ENCODE measurements around the gene MRPL41. TPM values are rescaled to one million over a fixed set of nuclear protein-coding genes. Genes with fewer than 3 reads are reported as not detected.
"Not testable (repeated sequence)": the region's sequence is repeated elsewhere in the genome, so short reads cannot be mapped to it uniquely, and the experiment has no call there.

MRPL41 gene
- 15.6 TPM for total RNA-seq

DNA sequence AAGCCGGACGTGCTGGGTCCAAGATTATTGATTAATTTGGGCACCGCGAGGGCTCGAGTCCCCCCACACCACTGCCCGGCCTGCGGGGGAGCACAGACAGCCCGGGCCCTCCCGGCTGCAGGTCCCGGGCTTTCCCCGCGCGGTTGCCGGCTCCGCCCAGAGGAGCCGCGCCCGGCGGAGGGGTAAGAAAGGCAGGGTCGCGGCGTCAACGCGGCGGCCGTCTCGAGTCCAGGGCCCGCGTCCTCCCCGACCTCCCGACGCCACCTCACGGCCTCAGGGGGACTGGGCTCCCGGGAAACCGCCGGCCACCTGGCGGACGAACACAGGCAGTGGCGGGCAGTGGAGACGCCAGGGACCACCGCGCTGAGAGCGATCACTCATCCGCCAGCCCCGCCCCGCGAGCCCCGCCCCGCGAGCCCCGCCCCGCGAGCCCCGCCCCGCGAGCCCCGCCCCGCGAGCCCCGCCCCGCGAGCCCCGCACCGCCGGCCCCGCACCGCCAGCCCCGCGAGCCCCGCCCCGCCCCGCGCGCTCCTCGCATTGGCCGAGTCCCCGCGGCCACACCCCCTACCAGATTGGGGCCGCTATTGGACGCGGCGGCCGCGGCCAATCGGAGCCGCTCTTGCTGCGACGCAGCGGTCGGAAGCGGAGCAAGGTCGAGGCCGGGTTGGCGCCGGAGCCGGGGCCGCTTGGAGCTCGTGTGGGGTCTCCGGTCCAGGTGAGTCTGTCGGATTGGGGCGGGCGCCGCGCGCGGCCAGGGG lies at the start of gene MRPL41:
MRPL41 (plus strand) TSS at position 616 of the 758 bp plus-strand sequence. CDS start 203 bp downstream, outside the sequence.
- no peaks in the 10 kb centered on the region for H3K9me3 ChIP-seq (ENCODE audit: low read depth, low read length)
- no peaks in the 10 kb centered on the region for H3K27me3 ChIP-seq (ENCODE audit: insufficient read depth, low read length)
- peak within 1 kb of the TSS; percentile 57 for H3K4me3 ChIP-seq (ENCODE audit: low read length)
- H3K4me1 ChIP-seq (ENCODE audit: insufficient read depth, low read length) = peaks cover 22% of the 10 kb centered on the region

DNA sequence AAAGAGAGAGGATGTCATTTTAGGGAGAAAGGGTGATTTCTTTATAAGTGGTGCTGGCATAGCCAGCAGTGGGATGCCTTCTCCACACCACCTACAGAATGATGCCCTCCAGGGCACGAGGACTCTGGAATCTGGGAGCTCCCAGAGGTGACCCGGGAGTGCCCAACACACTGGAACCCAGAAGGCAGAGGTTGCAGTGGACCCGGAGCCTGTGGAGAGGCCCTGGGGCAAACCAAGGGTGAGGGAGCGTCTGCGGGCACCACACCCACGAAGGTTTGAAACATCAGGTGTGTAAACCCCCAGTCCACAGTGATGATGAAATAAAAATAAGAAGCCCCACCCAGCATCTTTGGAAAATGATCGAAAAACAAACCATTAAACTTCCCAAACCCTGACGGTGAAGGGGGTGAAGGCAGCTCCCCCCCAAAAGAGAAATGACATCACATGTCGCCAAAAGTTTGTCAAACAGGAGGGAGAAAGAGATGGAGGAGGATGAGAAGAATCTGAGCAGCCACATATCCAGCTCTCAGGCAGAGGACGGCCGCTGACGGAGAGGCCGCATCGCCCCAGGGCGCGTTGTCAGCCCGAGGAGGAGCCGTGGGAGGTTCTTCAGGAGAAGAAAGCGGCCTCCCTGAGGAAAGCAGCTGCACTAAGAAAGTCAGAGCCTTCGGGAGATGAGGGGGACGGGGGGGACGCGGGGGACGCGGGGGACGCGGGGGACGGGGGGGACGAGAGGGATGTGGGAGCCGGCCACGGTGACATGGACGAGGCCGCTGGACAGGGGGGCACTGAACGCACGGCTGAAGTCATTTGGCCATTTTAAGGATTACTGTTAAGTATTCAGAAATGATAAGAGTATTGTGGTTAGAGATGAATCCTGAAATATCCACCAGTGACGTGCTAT lies 49.4 kb upstream of the MRPL41 start:
- no peaks in the 10 kb centered on the region for H3K27me3 ChIP-seq (ENCODE audit: insufficient read depth, low read length)
- no peak overlapping the region for H3K4me3 ChIP-seq (ENCODE audit: low read length)
- H3K9me3 ChIP-seq (ENCODE audit: low read depth, low read length) = no peaks in the 10 kb centered on the region
- no peaks in the 10 kb centered on the region for H3K4me1 ChIP-seq (ENCODE audit: insufficient read depth, low read length)

DNA sequence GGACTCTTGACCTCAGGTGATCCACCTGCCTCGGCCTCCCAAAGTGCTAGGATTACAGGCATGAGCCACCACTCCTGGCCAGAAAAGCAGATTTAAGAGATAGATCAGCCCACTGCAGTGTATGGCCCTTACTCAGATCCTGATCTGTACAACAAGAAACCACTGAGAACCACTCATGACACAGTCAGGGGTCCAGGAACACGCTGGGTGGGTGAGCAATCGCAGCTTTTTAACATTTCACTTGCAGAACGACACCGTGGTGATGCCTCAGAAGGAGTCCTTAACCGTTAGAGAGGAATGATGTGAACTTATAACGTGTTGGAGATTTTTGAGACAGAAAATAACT lies 47.3 kb upstream of the MRPL41 start:
- no peaks in the 10 kb centered on the region for H3K27me3 ChIP-seq (ENCODE audit: insufficient read depth, low read length)
- H3K9me3 ChIP-seq (ENCODE audit: low read depth, low read length) = no peaks in the 10 kb centered on the region
- no peak overlapping the region for H3K4me3 ChIP-seq (ENCODE audit: low read length)
- no peaks in the 10 kb centered on the region for H3K4me1 ChIP-seq (ENCODE audit: insufficient read depth, low read length)

DNA sequence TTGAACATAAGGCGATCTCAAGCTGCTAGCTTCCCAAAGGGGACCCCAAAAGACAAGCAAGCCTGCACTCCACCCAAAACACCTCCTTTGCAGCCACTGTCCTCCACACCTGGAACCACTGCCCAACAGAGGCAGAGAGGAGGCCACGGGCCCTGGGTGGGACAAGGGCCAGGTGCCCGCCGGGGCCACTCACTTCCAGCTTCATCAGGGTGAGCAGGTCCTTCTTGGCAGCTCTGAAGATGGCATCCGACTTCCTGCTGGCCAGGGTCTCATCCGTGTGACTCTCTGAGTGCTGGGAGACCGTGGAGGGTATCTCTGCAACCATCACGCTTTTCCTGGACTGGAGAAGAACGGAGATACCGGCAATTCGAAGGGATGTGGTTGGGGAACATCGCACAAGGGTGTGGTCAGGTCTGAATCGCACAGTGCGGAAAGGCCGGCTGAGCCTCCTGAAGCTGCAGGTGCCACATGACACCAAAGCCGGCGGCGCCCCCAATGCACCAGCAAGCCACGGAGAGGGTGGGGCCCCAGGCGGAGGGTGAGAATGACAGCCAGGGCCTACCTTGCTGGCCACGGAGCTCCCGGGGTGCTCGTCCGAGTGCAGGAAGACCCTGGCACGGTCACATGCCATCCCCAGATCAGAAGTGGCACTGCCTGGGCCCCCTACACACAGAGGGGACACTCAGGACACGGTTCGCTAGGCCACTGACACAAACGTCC lies 46.1 kb upstream of the MRPL41 start:
- H3K9me3 ChIP-seq (ENCODE audit: low read depth, low read length) = no peaks in the 10 kb centered on the region
- H3K4me3 ChIP-seq (ENCODE audit: low read length) = no peak overlapping the region
- no peaks in the 10 kb centered on the region for H3K27me3 ChIP-seq (ENCODE audit: insufficient read depth, low read length)
- H3K4me1 ChIP-seq (ENCODE audit: insufficient read depth, low read length) = no peaks in the 10 kb centered on the region

DNA sequence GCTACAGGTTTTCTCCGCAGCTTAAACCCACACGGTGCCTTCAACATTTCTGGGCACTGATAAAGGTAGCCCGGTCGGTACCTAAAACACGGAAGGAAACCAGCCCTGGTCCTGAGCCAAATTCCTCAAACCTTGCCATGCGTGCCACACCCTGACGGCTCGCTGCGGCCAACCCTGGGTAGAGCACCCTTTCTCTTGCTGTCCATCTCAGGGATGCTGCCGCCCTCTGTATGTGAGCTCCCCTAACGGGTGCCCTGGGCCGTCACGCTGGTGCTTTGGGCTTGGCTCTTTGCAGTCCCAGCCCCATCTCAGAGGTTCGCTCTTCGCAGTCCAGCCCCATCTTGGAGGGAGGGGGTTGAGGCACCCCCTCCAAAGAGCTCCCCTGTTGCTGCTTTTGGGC lies 45.4 kb upstream of the MRPL41 start:
- no peaks in the 10 kb centered on the region for H3K9me3 ChIP-seq (ENCODE audit: low read depth, low read length)
- H3K4me1 ChIP-seq (ENCODE audit: insufficient read depth, low read length) = no peaks in the 10 kb centered on the region
- H3K4me3 ChIP-seq (ENCODE audit: low read length) = no peak overlapping the region
- H3K27me3 ChIP-seq (ENCODE audit: insufficient read depth, low read length) = no peaks in the 10 kb centered on the region

DNA sequence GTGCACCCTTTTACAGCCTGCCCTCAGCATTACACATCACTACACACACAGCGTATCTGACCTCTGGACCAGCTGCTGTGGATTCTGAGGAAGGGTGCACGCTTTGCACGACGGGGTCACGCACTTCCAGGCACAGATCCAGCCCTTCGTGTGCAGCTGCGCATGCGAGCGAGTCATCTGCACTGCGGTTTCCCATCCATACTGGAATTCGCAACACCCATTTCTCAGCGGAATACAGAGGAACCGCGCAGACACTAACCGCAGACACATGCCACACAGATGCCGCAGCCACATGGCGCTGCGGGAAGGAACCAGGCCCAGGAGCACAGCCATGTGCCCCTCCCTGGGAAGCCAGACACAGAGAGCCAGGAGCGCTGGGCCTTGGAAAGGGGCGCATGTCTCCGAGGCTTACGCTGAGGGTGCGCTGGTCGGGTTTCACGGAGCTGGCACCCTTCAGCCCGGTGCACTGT lies 44.9 kb upstream of the MRPL41 start:
- Histone ChIP-seq H3K9me3 (ENCODE audit: low read depth, low read length) (no peaks in the 10 kb centered on the region), H3K27me3 (ENCODE audit: insufficient read depth, low read length) (no peaks in the 10 kb centered on the region), H3K4me1 (ENCODE audit: insufficient read depth, low read length) (no peaks in the 10 kb centered on the region), H3K4me3 (ENCODE audit: low read length) (no peak overlapping the region)

DNA sequence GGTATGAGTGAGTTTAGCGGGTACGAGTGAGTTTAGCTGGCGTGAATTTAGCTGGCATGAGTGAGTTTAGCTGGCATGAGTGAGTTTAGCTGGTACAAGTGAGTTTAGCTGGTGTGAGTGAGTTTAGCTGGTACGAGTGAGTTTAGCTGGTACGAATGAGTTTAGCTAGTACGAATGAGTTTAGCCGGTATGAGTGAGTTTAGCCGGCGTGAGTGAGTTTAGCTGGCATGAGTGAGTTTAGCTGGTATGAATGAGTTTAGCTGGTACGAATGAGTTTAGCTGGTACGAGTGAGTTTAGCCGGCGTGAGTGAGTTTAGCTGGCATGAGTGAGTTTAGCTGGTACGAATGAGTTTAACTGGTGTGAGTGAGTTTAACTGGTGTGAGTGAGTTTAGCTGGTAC lies 42.5 kb upstream of the MRPL41 start:
- Histone ChIP-seq H3K9me3 (ENCODE audit: low read depth, low read length) (no peaks in the 10 kb centered on the region), H3K27me3 (ENCODE audit: insufficient read depth, low read length) (no peaks in the 10 kb centered on the region)

DNA sequence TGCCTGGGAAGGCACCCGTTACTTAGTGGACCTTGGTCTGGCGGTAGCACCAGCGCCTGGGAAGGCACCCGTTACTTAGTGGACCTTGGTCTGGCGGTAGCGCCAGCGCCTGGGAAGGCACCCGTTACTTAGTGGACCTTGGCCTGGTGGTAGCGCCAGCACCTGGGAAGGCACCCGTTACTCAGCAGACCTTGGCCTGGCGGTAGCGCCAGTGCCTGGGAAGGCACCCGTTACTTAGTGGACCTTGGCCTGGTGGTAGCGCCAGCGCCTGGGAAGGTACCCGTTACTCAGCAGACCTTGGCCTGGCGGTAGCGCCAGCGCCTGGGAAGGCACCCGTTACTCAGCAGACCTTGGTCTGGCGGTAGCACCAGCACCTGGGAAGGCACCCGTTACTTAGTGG lies 40.6 kb upstream of the MRPL41 start:
- not testable (repeated sequence) for H3K4me3 ChIP-seq (ENCODE audit: low read length); H3K9me3 ChIP-seq (ENCODE audit: low read depth, low read length); H3K27me3 ChIP-seq (ENCODE audit: insufficient read depth, low read length); H3K4me1 ChIP-seq (ENCODE audit: insufficient read depth, low read length)

More for the DNA sequence above, 42.5 kb upstream of the MRPL41 start:
- Histone ChIP-seq H3K4me1 (ENCODE audit: insufficient read depth, low read length) (no peaks in the 10 kb centered on the region), H3K4me3 (ENCODE audit: low read length) (no peak overlapping the region)

DNA sequence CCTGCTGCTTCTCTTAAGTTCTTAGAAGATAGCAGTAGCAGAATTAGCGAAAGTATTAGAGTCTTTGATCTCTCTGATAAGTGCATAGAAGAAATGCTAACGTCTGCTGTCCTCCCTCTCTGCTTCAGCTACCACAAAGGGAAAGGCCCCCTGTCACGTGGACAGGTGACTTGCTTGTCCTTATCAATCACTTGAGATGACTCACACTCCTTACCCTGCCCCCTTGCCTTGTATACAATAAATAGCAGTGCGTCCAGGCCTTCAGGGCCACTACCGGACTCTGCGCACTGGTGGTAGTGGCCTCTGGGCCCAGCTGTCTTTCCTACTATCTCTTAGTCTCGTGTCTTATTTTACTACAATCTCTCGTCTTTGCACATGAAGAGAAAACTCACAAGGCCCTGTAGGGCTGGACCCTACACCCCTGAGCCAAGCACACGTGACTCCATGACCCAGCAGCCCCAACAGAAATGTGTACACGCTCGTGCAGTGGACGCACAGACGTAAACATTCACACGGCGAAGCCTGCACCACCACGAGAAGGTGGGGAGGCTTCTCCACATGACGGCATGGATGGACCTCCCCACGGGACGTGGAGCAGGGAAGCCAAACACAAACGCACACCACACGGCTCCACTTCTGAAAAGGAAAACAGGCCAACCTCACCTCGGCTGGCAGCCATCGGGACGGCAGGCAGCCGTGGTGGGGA lies 39.8 kb upstream of the MRPL41 start:
- Histone ChIP-seq H3K9me3 (ENCODE audit: low read depth, low read length) (no peaks in the 10 kb centered on the region), H3K4me1 (ENCODE audit: insufficient read depth, low read length) (no peaks in the 10 kb centered on the region), H3K4me3 (ENCODE audit: low read length) (no peak overlapping the region), H3K27me3 (ENCODE audit: insufficient read depth, low read length) (no peaks in the 10 kb centered on the region)

DNA sequence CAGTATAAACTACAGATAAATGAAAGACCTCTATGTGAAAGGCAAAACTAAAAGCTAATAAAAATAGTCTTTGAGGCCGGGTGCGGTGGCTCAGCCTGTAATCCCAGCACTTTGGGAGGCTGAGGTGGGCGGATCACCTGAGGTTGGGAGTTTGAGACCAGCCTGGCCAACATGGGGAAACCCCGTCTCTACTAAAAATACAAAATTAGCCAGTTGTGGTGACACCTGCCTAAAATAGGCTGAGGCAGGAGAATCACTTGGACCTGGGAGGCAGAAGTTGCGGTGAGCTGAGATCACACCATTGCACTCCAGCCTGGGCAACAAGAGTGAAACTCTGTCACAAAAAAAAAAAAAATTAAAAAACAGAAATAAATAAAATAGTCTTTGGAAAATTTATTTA lies 38.5 kb upstream of the MRPL41 start:
- not testable (repeated sequence) for H3K4me3 ChIP-seq (ENCODE audit: low read length); H3K9me3 ChIP-seq (ENCODE audit: low read depth, low read length); H3K27me3 ChIP-seq (ENCODE audit: insufficient read depth, low read length); H3K4me1 ChIP-seq (ENCODE audit: insufficient read depth, low read length)

DNA sequence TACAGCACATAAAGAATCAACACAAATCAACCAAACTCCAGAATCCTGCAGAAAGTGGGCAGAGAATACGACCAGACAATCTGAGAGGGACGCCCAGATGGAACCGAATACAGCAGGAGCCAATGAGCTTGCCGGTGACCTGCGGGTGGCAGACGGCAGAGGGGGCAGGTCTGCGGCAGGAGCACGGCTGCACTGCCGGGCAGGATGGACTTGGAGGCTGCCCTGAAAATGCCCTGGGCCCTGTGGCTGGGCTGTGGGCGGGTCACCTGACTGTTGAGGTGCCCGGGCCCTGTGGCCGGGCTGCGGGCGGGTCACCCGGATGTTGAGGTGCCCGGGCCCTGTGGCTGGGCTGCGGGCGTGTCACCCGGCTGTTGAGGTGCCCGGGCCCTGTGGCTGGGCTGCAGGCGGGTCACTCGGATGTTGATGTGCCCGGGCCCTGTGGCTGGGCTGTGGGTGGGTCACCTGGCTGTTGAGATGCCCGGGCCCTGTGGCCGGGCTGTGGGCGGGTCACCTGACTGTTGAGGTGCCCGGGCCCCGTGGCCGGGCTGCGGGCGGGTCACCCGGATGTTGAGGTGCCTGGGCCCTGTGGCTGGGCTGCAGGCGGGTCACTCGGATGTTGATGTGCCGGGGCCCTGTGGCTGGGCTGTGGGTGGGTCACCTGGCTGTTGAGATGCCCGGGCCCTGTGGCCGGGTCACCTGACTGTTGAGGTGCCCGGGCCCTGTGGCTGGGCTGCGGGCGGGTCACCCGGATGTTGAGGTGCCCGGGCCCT lies 37.7 kb upstream of the MRPL41 start:
- not testable (repeated sequence) for H3K4me3 ChIP-seq (ENCODE audit: low read length); H3K9me3 ChIP-seq (ENCODE audit: low read depth, low read length); H3K4me1 ChIP-seq (ENCODE audit: insufficient read depth, low read length); H3K27me3 ChIP-seq (ENCODE audit: insufficient read depth, low read length)

DNA sequence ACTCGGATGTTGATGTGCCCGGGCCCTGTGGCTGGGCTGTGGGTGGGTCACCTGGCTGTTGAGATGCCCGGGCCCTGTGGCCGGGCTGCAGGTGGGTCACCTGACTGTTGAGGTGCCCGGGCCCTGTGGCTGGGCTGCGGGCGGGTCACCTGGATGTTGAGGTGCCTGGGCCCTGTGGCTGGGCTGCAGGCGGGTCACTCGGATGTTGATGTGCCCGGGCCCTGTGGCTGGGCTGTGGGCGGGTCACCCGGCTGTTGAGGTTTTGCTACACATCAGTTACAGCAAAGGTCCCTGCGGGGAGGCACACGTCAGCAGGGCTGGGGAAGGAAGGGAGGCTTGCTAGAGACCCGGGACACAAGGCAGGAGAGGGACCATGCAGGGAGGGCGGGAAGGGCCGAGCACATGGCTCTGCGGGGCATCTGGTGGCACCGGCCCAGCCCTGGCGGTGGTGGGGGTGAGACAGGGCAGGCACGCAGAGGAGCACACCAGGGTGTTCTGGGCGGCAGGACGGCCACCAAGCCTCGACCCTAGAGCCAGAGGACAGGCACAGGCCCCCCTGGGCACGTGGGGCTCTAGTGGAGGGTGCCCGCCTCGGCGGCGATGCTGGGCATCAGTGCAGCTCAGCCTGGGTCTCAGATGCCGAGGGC lies 36.9 kb upstream of the MRPL41 start:
- Histone ChIP-seq H3K9me3 (ENCODE audit: low read depth, low read length) (no peaks in the 10 kb centered on the region), H3K4me3 (ENCODE audit: low read length) (no peak overlapping the region), H3K4me1 (ENCODE audit: insufficient read depth, low read length) (no peaks in the 10 kb centered on the region), H3K27me3 (ENCODE audit: insufficient read depth, low read length) (no peaks in the 10 kb centered on the region)

DNA sequence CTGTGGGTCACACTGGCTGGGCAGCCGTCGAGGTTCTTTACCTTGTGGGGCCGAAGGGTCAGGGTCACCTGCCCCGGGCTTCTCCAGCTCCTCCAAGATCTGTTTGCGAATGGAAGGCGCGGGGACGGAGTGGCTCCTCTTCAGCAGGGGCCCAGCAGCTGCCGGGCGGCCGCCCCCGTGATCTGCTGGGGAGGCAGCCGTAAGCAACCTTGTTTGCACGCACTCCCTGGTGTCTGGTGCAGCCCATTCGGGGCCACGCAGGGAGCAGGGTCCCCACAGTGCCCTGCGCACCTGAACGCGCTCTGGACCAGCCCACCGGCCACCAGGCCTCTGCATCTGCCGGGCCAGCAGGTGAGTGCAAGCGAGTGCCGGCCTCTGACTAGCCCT lies 36.3 kb upstream of the MRPL41 start:
- no peak overlapping the region for H3K4me3 ChIP-seq (ENCODE audit: low read length)
- no peaks in the 10 kb centered on the region for H3K4me1 ChIP-seq (ENCODE audit: insufficient read depth, low read length)
- no peaks in the 10 kb centered on the region for H3K27me3 ChIP-seq (ENCODE audit: insufficient read depth, low read length)
- H3K9me3 ChIP-seq (ENCODE audit: low read depth, low read length) = no peaks in the 10 kb centered on the region

Measured in mononuclear cell (primary cell).